ENCODE results near the gene SUCLG1.
A peak's percentile ranks its signal among the peaks of the same experiment; 100 is the strongest.

Gene SUCLG1

DNA sequence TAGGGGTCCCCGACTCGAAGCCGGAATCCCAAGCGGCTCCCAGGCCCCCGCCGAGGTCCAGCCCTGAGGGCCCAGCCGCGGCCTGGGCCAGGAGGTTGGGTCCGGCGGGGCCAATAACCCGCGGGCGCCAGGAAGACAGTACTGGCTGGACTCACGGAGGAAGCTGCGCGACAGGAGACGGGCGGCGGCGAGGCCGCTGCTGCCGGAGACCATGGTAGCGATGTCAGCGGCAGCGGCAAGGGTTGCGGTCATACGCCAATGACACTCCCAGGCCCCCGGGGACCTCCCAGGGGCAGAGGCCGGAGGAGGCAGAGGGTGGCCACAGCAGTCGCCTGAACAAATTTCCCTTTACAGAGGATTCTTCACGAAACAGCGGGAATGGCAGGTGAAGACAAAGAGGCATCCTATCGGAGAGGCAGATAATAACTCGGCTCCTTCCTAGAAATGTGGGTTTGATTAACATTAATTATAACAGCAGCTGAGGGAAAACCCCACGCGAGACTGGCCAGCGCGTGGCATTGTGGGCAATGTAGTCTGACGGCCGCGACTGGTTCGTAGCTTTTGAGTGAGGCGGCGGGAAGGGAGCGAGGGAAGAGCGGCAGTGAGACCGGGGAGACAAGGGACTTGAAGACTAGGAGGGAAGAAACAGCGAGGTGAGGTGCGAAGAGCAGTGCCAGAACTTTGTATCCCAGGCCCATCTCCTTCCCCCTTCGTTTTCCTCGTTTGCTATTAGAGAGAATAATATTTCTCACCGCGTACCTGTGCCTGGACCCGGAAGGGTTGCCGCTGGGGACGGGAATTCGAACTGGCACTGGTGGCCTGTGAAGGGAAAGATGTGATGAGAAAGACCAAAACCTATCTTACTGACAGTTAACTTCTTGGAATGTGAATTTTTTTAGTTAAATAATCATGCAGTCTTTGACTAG is at the start of gene SUCLG1:
Gene SUCLG1, minus strand, starts transcription at position 263 of the 926 bp plus-strand sequence. Its CDS starts 11 bp downstream, at position 252.
- DNase-seq (ENCODE audit: extremely low read depth, low read depth) = no peak
- TF ChIP-seq, protein P1, sequence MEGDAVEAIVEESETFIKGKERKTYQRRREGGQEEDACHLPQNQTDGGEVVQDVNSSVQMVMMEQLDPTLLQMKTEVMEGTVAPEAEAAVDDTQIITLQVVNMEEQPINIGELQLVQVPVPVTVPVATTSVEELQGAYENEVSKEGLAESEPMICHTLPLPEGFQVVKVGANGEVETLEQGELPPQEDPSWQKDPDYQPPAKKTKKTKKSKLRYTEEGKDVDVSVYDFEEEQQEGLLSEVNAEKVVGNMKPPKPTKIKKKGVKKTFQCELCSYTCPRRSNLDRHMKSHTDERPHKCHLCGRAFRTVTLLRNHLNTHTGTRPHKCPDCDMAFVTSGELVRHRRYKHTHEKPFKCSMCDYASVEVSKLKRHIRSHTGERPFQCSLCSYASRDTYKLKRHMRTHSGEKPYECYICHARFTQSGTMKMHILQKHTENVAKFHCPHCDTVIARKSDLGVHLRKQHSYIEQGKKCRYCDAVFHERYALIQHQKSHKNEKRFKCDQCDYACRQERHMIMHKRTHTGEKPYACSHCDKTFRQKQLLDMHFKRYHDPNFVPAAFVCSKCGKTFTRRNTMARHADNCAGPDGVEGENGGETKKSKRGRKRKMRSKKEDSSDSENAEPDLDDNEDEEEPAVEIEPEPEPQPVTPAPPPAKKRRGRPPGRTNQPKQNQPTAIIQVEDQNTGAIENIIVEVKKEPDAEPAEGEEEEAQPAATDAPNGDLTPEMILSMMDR (IDR thresholded peaks at IDR 0.05; ENCODE audit: low read depth, low read length, missing control alignments) = no peak
- H3K4me3 ChIP-seq (replicated peaks; ENCODE audit: low read depth, low read length) = peak within 1 kb of the TSS; percentile 94

DNA sequence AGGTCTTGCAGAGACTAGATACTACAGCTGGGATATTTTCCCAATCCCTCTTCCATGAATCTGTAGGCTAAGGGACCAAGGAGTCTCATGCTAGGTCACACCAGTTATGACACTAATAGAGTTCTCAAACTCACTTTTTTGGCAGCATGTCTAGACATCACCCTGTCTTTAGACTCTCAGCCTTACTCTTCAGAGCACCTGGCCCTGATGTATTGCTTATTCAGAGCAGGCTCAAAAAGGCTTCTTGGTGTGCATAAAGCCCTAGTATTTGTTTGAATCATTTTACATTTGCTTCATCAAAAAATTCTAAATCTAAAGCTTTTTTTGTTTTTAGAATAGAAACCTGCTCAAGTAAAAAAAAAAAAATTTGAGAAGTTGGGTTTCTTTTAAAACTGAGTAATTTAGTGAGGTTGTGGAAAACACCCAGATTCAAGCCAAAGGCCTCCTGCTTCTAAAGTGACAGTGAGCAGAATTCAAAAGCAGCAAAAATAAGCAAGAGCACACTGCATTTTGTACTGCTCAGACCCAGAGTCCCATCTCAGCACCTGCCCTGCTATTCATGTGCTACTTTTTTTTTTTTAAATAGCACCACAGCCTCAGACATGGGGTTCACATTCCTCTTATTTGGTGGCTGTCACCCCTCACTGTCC is 39.2 kb upstream of the SUCLG1 start:
- TF ChIP-seq, protein P1 (IDR thresholded peaks at IDR 0.05; ENCODE audit: low read depth, low read length, missing control alignments) = no peak
- no peak overlapping the region for H3K4me3 ChIP-seq (replicated peaks; ENCODE audit: low read depth, low read length)
- no peak for DNase-seq (ENCODE audit: extremely low read depth, low read depth)

DNA sequence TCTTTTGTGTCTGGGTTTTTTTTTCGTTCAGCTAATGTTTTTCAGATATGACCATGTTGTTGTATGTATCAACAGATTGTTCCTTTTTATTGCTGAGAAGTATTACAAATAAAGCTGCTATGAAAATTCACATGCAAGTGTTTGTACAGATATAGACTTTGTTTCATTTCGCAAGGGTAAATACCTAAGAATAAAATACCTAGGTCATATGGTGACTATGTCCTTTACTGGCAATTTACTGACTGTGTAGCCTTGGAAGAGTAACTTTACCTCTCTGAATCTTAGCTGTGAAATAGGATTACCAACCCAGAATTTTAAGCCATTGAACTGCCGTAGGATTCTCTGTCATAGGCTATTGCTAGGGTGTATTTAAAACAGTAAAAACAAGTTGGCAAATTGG is 38.2 kb upstream of the SUCLG1 start:
- H3K4me3 ChIP-seq (replicated peaks; ENCODE audit: low read depth, low read length) = no peak overlapping the region
- no peak for DNase-seq (ENCODE audit: extremely low read depth, low read depth)
- TF ChIP-seq, protein P1 (IDR thresholded peaks at IDR 0.05; ENCODE audit: low read depth, low read length, missing control alignments) = no peak

DNA sequence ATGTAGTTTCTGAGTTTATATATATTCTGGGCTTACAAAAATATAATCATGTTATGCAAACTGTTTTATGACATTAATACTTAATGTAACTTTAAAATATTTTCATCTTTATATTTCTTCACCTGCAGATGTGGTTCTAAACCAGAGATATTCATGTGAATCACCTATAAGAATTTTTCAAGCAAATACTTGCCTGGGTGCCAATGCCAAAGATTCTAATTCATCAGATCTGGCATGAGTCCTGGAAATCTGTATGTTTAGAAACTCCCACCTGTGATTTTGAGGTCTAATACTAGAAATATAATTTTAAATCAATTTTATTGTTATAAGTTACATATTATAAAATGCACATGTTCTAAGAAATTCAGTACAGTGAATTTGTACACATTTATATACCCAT is 37.3 kb upstream of the SUCLG1 start:
- DNase-seq (ENCODE audit: extremely low read depth, low read depth) = no peak
- H3K4me3 ChIP-seq (replicated peaks; ENCODE audit: low read depth, low read length) = no peak overlapping the region
- TF ChIP-seq, protein P1 (IDR thresholded peaks at IDR 0.05; ENCODE audit: low read depth, low read length, missing control alignments) = no peak

DNA sequence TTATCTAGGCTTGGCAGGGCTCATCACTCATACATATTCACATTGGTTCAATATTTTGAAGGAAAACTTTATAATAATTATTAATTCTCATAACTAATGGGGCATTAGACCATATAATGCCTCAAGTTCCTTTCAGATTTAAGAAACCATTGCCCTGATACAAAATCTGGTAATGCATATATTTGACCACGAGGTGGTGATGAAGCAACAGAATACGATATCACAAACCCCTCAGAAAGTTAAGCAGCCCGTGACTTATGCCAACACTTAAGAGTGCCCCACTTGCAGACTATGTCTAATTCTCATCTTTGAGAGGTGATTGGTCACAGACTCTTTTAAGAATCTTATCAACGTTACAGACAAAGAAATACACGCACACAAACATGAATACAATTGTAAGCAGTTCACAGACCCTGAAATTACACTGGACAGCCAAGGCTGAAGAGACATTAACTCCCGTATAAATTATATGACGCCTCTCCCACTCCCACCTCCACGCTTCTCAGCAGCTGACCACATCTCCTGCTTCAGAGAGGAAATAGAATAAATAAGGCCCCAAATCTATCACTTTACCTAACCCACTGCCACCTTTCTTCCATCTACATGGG is 36.6 kb upstream of the SUCLG1 start:
- TF ChIP-seq, protein P1 (IDR thresholded peaks at IDR 0.05; ENCODE audit: low read depth, low read length, missing control alignments) = peak; percentile 42
- DNase-seq (ENCODE audit: extremely low read depth, low read depth) = peak; percentile 51
- no peak overlapping the region for H3K4me3 ChIP-seq (replicated peaks; ENCODE audit: low read depth, low read length)

DNA sequence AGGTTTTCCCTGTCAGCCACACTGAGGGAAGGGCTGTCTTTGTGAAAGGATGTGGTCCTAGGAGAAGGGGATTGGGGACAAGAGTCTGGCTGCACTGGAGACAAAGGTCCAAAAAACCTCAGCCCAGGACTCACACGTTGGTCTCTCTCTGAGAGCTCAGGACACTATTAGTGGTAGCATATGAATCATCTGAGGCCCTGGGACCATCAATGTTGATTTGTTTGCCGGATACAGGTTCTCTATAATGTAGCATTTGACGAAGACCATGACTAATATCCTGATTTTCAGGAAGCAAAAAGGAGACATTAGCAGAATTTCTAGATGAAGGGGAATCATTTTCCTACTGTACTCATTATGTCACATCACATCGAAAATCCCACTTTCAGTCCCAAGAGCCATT is 35.0 kb upstream of the SUCLG1 start:
- no peak for DNase-seq (ENCODE audit: extremely low read depth, low read depth)
- TF ChIP-seq, protein P1 (IDR thresholded peaks at IDR 0.05; ENCODE audit: low read depth, low read length, missing control alignments) = no peak
- H3K4me3 ChIP-seq (replicated peaks; ENCODE audit: low read depth, low read length) = no peak overlapping the region
